ENCODE measurements around the gene EML1.

EML1 gene

GRCh38 chr14:99969673-99970322, 176.6 kb downstream of the EML1 start:
- TF ChIP-seq CTCF (IDR thresholded peaks at IDR 0.05; ENCODE audit: low read depth, low read length): no peak
- H3K4me3 ChIP-seq (ENCODE audit: low read depth, low read length): no peak overlapping the region
- in situ Hi-C loops (cut with HindIII; ENCODE audit: low sequenced_read_pairs): no loop called here
- no peak for DNase-seq (ENCODE audit: low read depth, low spot score)

GRCh38 chr14:99971087-99971940, 178.1 kb downstream of the EML1 start:
- no peak for TF ChIP-seq CTCF (IDR thresholded peaks at IDR 0.05; ENCODE audit: low read depth, low read length)
- in situ Hi-C loops (cut with HindIII; ENCODE audit: low sequenced_read_pairs): no loop called here
- peak; percentile 83 for DNase-seq (ENCODE audit: low read depth, low spot score)

GRCh38 chr14:99971941-99972747, 178.9 kb downstream of the EML1 start:
- TF ChIP-seq CTCF (IDR thresholded peaks at IDR 0.05; ENCODE audit: low read depth, low read length): no peak
- peak; percentile 6 for DNase-seq (ENCODE audit: low read depth, low spot score)
- in situ Hi-C loops (cut with HindIII; ENCODE audit: low sequenced_read_pairs): no loop called here
- H3K4me3 ChIP-seq (ENCODE audit: low read depth, low read length): peak overlapping the region; percentile 80

More at GRCh38 chr14:99971087-99971940, 178.1 kb downstream of the EML1 start:
- peak overlapping the region; percentile 80 for H3K4me3 ChIP-seq (ENCODE audit: low read depth, low read length)

GRCh38 chr14:99972748-99973466, 179.7 kb downstream of the EML1 start:
- in situ Hi-C loops (cut with HindIII; ENCODE audit: low sequenced_read_pairs): no loop called here
- DNase-seq (ENCODE audit: low read depth, low spot score): no peak
- peak overlapping the region; percentile 80 for H3K4me3 ChIP-seq (ENCODE audit: low read depth, low read length)
- no peak for TF ChIP-seq CTCF (IDR thresholded peaks at IDR 0.05; ENCODE audit: low read depth, low read length)

GRCh38 chr14:99975190-99975589, 182.0 kb downstream of the EML1 start:
- in situ Hi-C loops (cut with HindIII; ENCODE audit: low sequenced_read_pairs): no loop called here
- no peak for DNase-seq (ENCODE audit: low read depth, low spot score)
- TF ChIP-seq CTCF (IDR thresholded peaks at IDR 0.05; ENCODE audit: low read depth, low read length): no peak
- H3K4me3 ChIP-seq (ENCODE audit: low read depth, low read length): no peak overlapping the region

GRCh38 chr14:99976021-99976420, 182.8 kb downstream of the EML1 start:
- in situ Hi-C loops (cut with HindIII; ENCODE audit: low sequenced_read_pairs): no loop called here
- no peak overlapping the region for H3K4me3 ChIP-seq (ENCODE audit: low read depth, low read length)
- DNase-seq (ENCODE audit: low read depth, low spot score): no peak
- no peak for TF ChIP-seq CTCF (IDR thresholded peaks at IDR 0.05; ENCODE audit: low read depth, low read length)
